ENCODE results near the gene SPAG17.

- no peak for TF ChIP-seq CTCF (tag by site-specific recombination; IDR thresholded peaks at IDR 0.05)
- TF ChIP-seq PRDM4 (tag by site-specific recombination; IDR thresholded peaks at IDR 0.05) = no peak
- TF ChIP-seq ZNF426 (tag by site-specific recombination; IDR thresholded peaks at IDR 0.05) = no peak
- no peak for TF ChIP-seq TCF7L2 (IDR thresholded peaks at IDR 0.05; ENCODE audit: borderline replicate concordance, low read depth, low read length)
- no peak for TF ChIP-seq ZBTB8A (tag by site-specific recombination; IDR thresholded peaks at IDR 0.05)
- TF ChIP-seq ZNF354C (tag by site-specific recombination; IDR thresholded peaks at IDR 0.05; ENCODE audit: borderline replicate concordance, low read depth) = no peak
- TF ChIP-seq ZNF585B (tag by site-specific recombination; IDR thresholded peaks at IDR 0.05) = no peak
- no peak for TF ChIP-seq AEBP2 (tag by site-specific recombination; IDR thresholded peaks at IDR 0.05; ENCODE audit: borderline replicate concordance)
- no peak for TF ChIP-seq KLF8 (tag by site-specific recombination; IDR thresholded peaks at IDR 0.05)
- no peak for TF ChIP-seq ZNF138 (tag by site-specific recombination; IDR thresholded peaks at IDR 0.05; ENCODE audit: borderline replicate concordance)
These were observed 40.3 kb downstream of the SPAG17 start for GRCh38 chr1:118144684-118145083.
